Erythroblast (primary cell): ENCODE data around the gene ACSL1.

Experiments used
- GATA1 ChIP-seq: IDR thresholded peaks from 2 replicates; pipeline ENCODE4 v1.6.1; 2011; ENCODE audit warnings: low read depth, mild to moderate bottlenecking, control low read depth, low read length, moderate library complexity
- POLR2A ChIP-seq: IDR thresholded peaks from 2 replicates; pipeline ENCODE4 v1.6.1; 2011; ENCODE audit warnings: mild to moderate bottlenecking, low read length

DNA sequence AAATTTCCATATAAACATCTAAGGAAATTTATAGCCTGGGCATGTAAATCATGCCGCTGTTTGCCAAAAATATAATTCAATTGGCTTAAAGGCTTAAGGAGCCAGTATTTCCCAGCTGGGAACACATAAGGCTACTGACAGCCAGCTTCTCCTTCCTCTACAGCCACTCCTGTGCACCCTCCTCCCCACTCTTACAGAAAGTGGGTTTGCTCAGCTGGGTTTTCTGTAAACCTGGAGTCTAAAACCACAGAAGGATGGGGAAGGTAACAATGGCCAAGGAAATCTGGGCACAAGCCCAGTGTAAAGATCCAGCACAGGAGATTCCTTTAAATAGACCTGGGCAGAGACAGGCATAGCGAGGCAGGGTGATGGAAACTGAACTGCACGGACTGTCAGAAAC lies 18.5 kb downstream of the ACSL1 start:
- TF ChIP-seq POLR2A (no peak), GATA1 (no peak)
